Activated CD8-positive, alpha-beta memory T cell treated with anti-CD3 and anti-CD28 coated beads, Interleukin-2, amount 50 U/mL, for 24 hours (primary cell): ENCODE data around the gene PRXL2B.
A peak's percentile ranks its signal among the peaks of the same experiment; 100 is the strongest.
"Not testable (repeated sequence)": the region's sequence is repeated elsewhere in the genome, so short reads cannot be mapped to it uniquely, and the experiment has no call there.

Experiments
- DNase-seq: peaks from one replicate; pipeline ENCODE4 v3.0.0-alpha.2; 2020; ENCODE audit errors: extremely low read depth

Gene PRXL2B, protein sequence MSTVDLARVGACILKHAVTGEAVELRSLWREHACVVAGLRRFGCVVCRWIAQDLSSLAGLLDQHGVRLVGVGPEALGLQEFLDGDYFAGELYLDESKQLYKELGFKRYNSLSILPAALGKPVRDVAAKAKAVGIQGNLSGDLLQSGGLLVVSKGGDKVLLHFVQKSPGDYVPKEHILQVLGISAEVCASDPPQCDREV

DNA sequence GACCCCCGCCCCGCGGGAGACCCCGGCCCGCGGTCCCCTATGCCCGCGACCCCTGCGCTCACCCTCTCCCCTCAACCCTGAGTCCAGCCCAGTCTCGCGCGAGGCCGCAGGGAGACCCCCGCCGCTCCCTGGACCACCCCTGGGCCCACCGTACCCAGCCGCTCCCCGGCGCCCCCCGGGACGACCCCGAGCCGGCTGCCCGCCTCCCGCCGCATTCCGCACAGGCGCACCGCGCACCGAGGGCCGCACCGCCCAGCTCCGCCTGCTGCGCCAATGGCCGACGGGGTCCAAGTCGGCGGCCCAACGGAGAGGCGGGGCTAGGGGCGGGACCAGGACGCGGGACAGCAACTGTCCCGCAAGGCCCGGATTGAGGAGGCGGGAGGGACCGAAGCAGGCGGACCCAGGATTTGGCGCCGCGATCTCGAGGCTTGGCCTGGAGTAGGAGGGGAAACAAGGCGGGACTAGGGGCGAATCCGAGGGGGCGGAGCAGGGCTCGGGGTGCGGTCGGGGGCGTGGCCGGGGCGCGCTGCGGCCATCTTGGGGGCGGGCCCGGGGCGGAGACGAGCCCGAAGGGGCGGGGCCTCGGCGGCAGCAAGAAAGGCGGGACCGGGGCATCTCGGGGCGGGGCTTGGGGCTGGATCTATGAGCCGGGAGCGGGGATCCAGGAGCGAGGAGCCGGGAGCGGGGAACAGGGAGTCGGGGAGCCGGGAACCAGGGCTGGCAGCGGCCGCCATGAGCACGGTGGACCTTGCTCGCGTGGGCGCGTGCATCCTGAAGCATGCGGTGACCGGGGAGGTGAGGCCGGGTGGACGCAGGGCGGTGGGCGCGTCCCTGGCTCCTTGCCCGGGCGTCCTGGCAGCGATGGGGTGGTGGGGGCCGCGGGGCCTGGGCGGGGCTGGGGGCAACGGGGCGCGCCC, at the start of gene PRXL2B:
PRXL2B (plus strand) TSS at position 624 of the 917 bp plus-strand sequence; CDS start at position 733, 109 bp downstream.
- DNase-seq, result peak; percentile 90

DNA sequence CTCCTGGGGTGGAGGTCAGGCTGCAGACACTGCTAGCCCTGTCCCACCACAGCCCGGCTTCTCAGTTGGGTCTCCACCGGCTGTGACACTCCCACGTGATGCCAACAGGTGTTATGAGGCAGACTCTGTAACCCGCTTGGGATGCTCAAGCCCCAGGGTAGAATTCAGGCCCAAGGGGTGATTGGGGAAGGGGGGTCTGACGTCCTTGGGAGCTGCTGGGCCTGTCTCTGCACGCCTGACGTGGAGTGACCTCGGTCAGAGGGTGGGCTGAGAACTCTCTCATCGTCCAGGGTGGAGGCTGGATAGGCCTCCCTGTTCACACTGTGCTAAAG, 48.8 kb upstream of the PRXL2B start:
- no peak for DNase-seq

DNA sequence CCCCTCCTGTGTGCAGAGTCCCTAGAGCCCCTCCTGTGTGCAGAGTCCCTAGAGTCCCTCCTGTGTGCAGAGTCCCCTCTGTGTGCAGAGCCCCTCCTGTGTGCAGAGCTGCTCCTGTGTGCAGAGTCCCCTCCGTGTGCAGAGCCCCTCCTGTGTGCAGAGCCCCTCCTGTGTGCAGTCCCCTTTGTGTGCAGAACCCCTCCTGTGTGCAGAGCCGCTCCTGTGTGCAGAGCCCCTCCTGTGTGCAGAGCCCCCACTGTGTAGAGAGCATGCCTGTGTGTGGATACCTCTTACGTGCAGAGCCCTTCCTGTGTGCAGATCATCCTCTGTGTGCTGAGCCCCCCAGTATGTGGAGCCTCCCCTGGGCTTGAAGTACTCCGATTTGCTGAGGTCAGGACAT, 48.2 kb upstream of the PRXL2B start:
- DNase-seq, result no peak

DNA sequence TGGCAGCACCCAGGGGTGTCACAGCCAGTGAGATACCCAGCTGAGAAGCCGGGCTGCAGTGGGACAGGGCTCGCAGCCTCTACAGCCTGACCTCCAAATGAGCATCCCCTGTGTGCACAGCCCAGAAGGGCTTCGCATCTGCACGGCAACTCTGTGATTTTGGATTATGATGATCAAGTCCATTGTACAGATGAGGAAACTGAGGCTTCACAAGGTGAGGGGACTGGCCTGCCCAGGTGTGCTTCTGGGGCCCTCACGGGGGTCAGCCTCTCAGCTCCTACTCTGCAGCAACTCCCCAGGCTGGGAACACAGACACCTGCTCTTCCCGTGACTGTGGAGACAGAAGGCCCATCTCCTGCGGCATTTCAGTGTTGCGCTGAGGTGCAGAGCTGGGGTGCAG, 47.7 kb upstream of the PRXL2B start:
- no peak for DNase-seq

DNA sequence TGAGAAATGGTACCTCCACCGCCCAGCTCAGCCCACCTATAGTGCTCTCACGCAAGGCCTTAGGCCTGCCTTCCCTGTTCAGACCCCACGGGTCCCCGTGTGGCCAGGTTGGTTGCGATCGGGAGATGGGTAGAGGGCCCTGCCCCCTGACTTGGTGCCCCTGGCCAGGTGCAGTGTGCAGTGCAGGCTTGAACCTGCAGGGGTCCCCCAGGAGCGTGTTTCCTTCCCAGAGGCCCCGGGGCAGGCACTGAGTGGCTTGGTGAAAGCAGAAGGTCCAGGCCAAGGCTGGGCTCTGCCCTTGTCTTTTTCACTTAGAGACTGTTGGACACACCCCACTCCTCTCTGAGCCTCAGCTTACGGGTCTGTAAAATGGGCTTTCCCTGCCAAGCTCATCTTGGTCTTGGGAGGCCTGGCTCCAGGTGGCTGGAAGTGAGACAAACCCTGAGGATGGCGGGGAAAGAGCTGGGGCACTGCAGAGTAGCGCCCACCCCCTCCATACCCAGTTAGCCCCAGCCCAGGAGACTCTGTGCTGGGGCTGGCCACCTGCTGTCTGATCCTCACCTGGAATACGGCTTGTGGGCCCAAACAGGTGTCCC, 47.2 kb upstream of the PRXL2B start:
- DNase-seq, result no peak

DNA sequence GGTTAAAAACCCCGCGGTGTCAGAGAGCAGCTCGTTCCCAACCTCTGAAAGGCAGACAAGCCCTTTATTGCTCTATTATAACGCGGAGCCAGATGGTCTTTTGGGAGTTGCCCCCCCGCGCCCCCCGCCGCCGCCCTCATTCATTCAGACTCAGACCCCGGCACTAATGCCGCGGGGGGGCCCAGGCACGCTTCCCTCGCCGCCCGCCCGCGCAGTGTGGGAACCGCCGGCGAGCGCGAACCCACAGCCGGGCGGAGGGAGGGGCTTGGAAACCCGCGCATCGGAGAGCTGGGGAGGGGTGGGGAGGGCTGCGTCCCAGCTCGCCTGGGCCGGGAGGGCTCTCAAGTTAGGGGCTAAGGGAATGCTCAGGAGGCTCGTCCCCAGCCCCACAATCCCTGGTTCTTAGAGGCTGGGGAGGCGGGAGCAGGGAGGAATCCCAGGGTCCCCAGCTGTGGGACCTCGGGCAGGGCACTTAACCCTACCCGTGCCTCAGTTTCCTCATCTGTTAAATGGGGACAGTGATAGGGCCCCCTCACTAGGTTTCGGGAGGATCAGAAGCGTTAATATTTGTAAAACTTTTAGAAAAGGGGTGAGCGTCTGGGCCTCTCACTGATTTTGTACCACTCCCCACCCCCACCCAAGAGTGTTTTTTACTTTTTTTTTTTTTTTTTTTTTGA, 45.6 kb upstream of the PRXL2B start:
- no peak for DNase-seq

DNA sequence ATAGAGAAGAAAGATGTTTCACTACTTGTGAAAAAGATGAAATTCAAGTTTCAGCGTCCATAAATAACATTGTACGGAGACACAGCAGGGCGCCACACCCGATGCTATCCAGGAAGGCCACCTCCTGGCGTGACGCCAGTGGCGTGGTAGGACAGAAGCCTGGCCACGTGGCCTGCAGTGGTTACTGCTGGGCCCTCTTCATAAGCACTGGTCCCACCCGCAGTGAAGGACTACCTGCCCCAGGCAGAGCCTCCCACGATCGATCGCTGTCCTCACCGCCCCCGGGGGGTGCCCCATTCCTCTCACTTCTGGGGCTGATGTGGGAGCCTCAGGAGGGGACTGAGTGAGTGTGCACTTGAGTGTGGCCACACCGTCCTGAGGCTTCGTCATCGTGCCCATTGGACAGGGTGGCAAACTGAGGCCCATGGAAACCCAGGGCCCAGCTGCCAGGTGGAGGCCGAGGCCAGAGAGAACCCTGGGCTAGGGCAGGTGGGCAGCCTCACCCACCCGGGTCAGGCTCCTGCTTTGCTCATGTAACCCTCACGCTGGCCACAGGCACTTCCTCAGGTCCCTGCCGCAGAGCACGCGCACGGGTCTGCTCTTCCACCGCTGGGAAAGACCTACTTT, 44.8 kb upstream of the PRXL2B start:
- no peak for DNase-seq

DNA sequence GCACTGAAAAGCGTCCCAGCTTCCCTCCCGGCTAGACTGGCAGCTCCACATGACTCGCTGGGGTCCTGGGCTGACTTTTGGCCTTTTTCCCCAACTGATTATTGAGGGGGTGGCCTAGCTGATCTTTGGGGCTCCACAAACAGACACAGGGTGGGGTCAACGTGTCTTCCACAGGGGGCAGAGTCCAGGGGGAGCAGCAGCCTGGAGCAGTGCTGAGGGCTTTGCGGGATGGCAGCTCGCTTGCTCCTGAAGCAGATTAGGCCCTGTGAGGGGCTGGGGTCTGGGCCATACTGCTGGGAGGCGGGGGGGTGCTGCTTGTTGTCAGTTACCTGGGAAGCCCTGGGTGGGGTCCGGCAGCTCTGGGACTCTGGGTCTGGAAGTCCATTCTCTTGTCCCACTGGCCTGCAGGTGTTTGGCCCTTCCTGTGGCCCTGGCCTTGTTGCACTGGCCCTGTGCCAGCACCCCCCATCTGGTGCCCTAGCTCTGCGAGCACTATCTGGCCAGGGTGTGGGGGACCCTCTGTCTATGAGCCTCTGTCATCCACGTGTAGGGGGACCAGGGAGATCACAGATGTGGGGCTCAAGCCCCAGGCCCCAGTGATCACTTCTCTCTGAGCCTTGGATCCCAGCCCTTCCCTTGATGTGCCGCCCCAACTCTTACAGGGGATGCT, 44.2 kb upstream of the PRXL2B start:
- no peak for DNase-seq

DNA sequence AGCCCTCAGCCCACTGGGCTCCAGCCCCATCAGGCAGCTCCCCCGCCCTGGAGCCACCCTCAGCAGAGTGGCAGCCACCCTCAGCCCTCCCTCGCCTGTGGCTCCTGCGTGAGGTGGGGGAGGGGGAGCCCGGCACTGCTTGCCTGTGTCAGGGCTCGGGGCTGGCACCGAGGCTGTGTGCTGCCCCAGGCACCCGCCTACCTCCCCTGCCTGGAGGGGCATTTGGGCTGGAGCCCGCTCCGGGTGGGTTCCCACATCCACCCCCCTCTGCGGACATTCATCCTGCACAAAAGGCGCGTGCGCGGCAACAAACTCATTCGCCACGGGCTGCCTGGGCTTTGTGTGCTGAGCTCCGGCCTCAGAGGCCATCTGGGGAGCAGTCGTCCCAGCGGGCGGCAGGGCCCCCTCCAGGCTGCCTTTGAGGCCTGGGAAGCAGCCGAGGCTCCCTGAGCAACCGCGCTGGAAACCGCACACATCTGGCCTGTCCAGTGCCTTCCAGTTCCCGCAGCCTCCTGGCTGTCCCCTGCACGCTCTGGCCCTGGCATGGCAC, 43.0 kb upstream of the PRXL2B start:
- DNase-seq, result no peak

DNA sequence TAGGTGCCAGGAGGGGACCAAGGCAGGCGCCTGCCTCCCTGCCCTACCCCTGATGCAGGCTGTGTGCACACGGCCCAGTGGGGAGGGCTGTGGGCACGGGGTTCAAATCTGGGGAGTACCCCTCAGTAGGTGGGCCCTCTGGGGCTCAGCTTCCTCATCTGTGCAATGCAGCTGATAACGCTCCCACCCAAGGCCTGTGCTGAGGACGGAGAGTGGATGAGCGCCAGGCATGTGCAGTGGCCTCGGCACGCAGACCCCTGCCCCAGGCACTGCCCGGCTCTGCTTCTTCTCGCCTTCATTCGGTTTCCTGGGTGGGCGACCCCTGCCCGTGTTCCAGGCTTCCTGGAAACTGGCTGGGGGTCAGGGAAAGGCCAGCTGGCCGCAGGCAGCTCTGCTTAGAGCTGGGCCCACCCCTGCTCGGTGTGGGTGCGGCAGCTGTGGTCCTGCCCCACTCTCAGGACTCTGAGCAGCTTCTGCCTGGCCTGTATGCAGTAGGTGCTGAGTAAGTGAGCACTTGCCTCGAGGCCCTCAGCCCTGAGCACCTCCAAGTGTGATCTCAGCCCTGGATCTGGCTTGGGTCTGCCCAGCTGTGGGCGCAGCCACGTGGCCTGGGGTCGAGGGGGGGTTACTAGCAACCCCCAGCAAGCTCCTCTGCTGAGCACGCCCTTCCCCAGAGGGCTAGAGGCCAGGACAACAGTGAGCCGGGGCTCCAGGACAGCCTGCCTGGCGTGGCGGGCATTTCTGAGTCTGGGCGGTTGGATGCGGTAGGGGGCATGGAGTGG, 42.3 kb upstream of the PRXL2B start:
- no peak for DNase-seq

DNA sequence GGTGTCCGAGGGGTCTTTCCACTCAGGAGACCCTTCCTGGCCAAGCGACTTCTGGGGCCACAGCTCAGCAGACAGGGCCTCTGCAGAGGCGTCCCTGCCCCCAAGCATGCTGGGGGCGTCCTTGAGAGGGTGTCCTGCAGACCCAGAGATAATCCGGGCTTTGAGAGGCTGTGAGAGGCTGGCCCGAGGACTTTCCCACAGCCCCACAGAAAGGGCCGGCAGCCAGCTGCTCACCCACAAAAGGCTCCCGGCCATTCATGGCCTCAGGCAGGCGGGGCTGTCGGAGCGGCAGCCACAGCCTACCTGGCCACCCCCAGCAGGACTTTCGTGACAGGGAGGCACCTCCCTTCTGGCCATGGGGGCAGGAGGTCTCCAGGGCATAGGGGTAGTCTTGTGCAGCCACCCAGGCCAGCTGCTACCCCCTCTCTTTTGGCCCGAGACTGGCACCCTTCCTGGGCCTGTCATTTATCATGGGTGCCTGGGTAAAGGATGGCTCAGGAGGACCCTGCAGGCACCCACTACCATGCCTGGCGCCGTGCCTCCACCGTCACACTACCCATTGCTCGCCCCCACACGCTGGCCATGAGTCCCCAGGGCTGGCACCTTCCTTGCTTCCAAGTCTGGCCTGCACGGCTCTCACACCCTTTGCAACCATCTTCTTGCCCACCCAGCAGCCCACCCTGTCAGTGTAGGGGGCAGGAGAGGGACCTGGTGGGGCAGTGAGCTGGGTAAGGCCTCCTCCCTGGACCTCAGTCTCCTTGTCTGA, 41.5 kb upstream of the PRXL2B start:
- DNase-seq, result no peak

DNA sequence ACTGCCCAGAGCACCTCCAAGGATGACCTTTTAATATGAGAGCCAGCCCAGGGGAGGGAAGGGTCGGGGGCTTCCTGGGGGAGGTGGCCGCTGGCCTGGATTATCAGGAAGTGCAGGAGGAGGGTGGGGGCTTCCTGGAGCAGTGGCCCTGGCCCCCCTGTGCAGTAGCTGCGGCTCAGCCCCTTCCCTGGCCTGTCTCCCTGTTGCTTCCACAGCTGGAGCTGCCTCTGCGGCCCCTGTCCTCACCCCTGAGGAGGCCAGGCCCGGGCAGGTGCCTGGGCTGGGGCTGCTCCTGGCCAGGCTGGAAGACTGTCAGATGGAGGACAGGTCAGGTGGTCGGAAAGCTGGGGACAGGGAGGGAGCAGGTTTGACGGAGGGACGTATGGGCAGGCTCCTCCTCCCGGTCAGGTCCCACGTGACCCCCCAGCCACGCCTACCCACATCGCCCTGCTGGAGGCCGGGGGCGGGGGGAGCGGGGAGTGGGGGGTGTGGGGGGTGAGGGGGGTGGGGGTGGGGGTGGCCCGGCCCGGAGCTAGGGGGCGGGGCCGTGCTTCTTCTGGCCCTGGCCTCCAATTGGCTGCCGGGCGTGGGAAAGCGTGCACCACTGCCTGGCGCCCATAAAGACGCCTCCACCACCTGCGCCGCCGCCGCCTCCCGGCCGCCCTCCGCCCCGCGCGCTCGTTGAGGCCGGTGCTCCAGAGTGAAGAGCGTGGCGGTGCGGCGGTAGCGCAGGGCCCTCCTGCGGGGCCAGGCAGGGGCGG, 40.6 kb upstream of the PRXL2B start:
- no peak for DNase-seq

DNA sequence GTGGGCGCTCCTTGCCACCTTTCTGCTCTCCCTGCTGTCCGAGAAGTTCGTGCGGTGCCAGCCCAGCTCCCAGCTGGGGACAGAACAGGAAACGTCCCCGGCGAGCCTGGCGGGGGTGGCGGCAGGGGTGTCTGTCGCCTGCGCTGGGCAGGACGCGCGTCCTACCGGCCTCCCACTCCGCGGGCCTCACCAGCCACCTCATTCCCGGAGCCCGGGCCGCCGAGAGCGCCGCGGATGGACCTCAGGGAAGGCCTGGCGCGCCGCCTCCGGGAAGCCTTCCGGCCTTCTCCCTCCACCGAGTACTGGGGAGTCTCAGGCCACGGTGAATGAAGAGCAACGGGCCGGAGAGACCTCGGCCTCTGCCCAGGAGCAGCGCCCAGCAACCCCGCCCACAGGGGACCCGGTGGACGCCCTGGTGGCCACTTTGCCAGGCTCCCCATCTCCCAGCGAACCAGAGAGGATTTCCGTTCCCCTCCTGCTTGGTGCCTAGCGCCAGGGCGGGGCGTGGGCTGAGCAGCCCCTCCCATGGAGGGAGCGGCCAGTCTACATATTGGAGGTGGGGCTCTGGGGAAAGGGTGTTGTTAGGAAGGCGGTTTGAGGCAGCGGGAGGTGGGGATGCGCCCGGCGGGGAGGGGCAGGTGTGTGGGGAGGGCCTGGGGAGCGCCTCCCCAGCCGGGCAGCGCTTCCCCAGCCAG, 39.9 kb upstream of the PRXL2B start:
- DNase-seq, result no peak

DNA sequence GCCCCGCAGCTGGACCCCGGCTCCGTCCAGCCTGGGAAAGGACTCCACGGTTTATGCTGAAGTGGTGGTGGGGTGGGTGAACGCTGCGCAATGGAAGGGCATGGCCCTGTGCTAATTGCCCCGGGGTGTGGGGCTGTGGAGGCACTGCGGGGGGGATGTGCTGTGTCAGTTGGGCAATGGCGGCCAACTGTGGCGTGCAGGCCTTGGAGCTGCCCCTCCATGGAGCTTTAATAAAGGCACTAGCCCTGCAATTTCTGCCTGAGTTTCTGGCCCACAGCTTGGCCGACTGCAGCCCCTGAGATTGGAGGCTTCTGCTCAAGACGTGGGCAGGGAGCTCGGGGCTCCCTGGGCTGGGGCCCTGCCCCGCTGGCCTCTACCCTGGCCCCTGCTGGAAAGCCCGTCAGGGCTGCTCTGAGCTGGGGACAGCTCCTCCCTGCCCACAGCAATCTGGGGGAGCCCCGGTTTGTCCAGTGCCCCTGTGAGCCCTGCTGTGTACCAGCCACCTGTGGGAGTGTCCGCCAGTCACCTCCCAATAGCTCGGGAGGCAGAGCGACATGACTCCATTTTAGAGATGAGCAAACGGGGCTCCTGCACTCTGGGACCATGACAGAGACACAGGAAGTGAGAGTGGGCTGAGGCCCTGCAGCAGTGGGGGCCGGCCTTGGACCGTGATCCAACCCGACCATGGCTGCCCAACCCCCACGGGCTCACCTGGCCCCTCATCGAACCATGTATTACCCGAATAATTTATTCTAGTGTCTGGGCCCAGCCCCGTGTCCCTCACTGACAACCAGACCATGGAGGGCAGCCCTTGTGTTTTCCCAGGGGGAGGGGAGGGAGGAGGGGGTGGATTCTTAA, 39.1 kb upstream of the PRXL2B start:
- DNase-seq, result no peak

DNA sequence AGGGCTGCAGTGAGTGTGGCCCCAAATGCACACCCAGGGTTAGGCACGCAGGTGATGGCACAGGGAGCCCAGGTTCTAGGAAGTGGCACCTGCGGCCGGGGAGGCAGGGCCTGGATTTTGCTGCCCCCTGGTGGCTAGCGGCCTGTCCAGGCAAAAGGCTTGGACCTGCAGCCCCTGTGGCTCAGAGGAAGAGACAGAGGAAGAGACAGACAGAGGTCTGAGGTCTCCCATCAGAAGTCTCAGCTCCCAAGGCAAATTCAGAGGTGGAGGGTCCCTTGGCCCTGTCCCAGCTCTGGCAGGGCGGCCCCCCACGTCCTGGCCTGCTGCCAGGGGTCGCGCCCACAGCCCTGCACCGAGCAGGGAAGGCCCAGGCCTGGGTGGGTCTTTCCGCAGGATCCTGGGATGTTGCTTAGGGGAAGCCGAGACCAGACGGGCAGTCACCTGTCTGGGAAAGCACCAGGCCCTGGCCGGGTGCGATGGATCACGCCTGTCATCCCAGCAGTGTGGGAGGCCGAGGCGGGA, 38.4 kb upstream of the PRXL2B start:
- no peak for DNase-seq

DNA sequence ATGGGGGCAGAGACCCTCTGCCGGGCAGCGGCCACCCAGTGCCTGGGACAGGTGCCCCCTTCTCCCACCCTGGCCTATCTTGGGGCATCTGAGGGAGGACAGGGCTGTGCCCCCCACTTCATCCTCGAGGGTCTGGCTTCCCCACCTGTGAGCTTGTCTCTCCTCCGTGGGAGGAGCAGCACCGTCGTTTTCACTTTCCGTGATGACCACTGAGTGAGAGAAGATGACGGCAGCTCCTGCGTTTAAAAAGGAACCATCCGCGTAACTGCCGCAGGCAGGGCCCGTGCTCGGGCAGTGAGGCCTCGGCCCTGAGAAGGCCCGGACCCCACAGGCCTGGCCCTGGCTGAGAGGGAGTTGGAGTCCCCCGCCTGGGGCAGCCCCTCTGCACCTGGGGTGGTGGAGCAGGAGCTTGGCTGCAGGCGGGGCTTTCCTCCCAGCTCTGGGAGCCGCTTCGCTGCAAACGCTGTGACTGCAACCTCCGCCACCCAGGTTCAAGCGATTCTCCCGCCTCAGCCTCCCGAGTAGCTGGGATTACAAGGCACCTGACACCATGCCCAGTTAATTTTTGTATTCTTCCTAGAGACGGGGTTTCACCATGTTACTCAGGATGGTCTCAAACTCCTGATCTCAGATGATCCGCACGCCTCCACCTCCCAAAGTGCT, 37.1 kb upstream of the PRXL2B start:
- not testable (repeated sequence) for DNase-seq
